Measurements from ENCODE around the gene TMEM120A.
"Not testable (repeated sequence)": the region's sequence is repeated elsewhere in the genome, so short reads cannot be mapped to it uniquely, and the experiment has no call there.

The TMEM120A gene

GRCh38 chr7:75994388-75995051 lies at the start of gene TMEM120A:
Gene TMEM120A (minus strand): TSS chr7:75994595. CDS start chr7:75994570, 25 bp downstream.
- peak; percentile 96 for DNase-seq

- DNase-seq: no peak
These were observed 45.7 kb upstream of the TMEM120A start for GRCh38 chr7:76040126-76040525.

GRCh38 chr7:76037310-76037709 lies 42.9 kb upstream of the TMEM120A start:
- no peak for DNase-seq

GRCh38 chr7:76031964-76032363 lies 37.6 kb upstream of the TMEM120A start:
- DNase-seq: no peak

- not testable (repeated sequence) for DNase-seq
These were observed 35.3 kb upstream of the TMEM120A start for GRCh38 chr7:76029682-76030081.

- no peak for DNase-seq
These were observed 28.6 kb upstream of the TMEM120A start for GRCh38 chr7:76023002-76023401.

- no peak for DNase-seq
These were observed 27.8 kb upstream of the TMEM120A start for GRCh38 chr7:76022026-76022780.

- peak; percentile 72 for DNase-seq
These were observed 25.8 kb upstream of the TMEM120A start for GRCh38 chr7:76020031-76020714.

GRCh38 chr7:76018520-76018919 lies 24.1 kb upstream of the TMEM120A start:
- DNase-seq: not testable (repeated sequence)

- DNase-seq: no peak
These were observed 22.0 kb upstream of the TMEM120A start for GRCh38 chr7:76016191-76016947.

- peak; percentile 78 for DNase-seq
These were observed 17.1 kb upstream of the TMEM120A start for GRCh38 chr7:76011442-76011861.

GRCh38 chr7:76009672-76010600 lies 15.5 kb upstream of the TMEM120A start:
- DNase-seq: no peak

- DNase-seq: no peak
These were observed 13.8 kb upstream of the TMEM120A start for GRCh38 chr7:76008156-76008687.

- DNase-seq: not testable (repeated sequence)
These were observed 10.6 kb upstream of the TMEM120A start for GRCh38 chr7:76005004-76005403.

- no peak for DNase-seq
These were observed 9.0 kb upstream of the TMEM120A start for GRCh38 chr7:76003351-76003750.

- no peak for DNase-seq
These were observed 8.4 kb upstream of the TMEM120A start for GRCh38 chr7:76002822-76003221.

- DNase-seq: no peak
These were observed 7.7 kb upstream of the TMEM120A start for GRCh38 chr7:76002139-76002538.

GRCh38 chr7:76000566-76000965 lies 6.2 kb upstream of the TMEM120A start:
- DNase-seq: no peak

GRCh38 chr7:75998038-75998437 lies 3.6 kb upstream of the TMEM120A start:
- DNase-seq: no peak

- no peak for DNase-seq
These were observed 2.1 kb upstream of the TMEM120A start for GRCh38 chr7:75996476-75996875.

- DNase-seq: no peak
These were observed 1.6 kb upstream of the TMEM120A start for GRCh38 chr7:75995996-75996395.
